ENCODE data around the gene BCL2L1. TPM values are rescaled to one million over a fixed set of nuclear protein-coding genes. Genes with fewer than 3 reads are reported as not detected.
A peak's percentile ranks its signal among the peaks of the same experiment; 100 is the strongest.

The BCL2L1 gene
- total RNA-seq, 4 donors from 2014 or later = 105 to 138 (median 119) TPM

DNA sequence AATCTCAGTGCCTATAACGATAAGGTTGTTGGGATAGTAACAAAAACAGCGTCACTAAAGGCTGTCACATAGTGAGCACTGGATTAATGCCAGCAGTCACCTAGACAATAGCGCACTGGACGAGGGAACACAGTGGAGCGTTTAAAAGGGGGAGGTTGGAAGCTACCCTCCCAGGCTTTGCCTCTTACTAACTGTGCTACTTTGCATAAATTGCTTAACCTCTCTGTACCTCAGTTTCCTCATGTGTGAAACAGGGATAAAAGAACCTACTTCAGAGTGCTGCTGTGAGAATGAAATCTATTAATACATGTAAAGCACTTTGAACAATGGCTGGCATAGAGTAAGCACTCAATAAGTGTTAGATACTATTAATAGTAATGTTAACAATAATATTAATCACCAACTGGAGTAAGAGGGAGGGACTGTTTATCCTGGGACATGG, 10.5 kb downstream of the BCL2L1 start:
- H3K4me3 ChIP-seq = no peak overlapping the region
- WGBS, 2 donors = 26 to 29% methylated on average over 5 of the region's 5 CpGs
- TF ChIP-seq POLR2A (IDR thresholded peaks at IDR 0.05) = no peak
- no peak for TF ChIP-seq EP300 (IDR thresholded peaks at IDR 0.05)
- no peaks in the 10 kb centered on the region for H3K27me3 ChIP-seq
- peak in 1 of 2 donors; percentile 60 for DNase-seq (ENCODE audit: low spot score in 2 of 2)
- H3K36me3 ChIP-seq = peaks cover 0 to 26% (median 0%) of the 10 kb centered on the region in 3 donors
- H3K27ac ChIP-seq = peak overlapping the region; percentile 90 to 100 (median 100)
- peaks cover 5 to 93% (median 82%) of the 10 kb centered on the region in 4 donors for H3K4me1 ChIP-seq
- no peaks in the 10 kb centered on the region for H3K9me3 ChIP-seq

DNA sequence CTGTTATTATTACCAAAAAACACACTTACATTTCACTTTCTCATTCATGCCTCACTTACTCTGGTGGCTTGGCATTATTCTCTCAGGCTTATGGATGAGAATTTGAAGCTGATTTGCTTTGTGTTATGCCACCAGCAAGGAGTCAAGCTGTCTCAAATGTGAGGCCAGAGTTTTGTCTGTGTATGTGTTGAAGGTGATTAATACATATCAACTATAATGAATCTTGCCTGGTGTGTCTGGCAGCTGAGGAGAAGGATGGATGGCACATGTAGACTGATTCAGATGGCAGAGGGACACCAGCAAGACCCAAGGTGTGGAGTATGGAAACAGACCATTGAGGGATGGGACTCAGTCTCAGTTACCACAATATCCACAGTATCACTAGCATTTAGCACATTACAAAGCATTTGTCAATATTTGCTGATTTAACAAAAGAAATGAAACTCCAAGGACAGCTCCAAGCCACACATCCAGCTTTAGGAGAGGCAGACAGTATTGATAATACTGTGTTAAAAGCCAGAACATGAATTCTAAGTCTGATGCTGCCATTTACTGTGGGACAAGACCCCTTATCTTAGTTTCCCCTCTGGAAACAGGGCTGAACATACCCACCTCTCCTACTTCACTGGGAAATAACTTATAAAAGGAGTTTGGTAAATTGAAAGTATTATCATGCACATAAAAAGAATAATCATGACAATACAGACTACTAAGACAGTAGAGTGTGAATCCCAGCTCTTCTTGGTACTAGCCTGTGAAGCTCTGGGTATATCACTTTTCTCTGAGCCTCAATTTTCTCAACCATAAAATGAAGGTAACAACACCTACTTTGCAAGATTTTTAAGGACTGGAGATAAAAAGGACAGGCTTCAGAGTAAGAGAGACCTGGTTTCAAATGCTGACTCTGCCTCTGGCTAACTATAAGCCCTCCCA, 11.2 kb downstream of the BCL2L1 start:
- DNase-seq (ENCODE audit: low spot score in 2 of 2) = no peak
- Histone ChIP-seq H3K4me3 (no peak overlapping the region), H3K36me3 (peaks cover 0 to 33% (median 0%) of the 10 kb centered on the region in 3 donors), H3K4me1 (peaks cover 5 to 93% (median 80%) of the 10 kb centered on the region in 4 donors), H3K27ac (peak overlapping the region; percentile 90 to 100 (median 100)), H3K9me3 (no peaks in the 10 kb centered on the region), H3K27me3 (no peaks in the 10 kb centered on the region)
- TF ChIP-seq, protein P1, sequence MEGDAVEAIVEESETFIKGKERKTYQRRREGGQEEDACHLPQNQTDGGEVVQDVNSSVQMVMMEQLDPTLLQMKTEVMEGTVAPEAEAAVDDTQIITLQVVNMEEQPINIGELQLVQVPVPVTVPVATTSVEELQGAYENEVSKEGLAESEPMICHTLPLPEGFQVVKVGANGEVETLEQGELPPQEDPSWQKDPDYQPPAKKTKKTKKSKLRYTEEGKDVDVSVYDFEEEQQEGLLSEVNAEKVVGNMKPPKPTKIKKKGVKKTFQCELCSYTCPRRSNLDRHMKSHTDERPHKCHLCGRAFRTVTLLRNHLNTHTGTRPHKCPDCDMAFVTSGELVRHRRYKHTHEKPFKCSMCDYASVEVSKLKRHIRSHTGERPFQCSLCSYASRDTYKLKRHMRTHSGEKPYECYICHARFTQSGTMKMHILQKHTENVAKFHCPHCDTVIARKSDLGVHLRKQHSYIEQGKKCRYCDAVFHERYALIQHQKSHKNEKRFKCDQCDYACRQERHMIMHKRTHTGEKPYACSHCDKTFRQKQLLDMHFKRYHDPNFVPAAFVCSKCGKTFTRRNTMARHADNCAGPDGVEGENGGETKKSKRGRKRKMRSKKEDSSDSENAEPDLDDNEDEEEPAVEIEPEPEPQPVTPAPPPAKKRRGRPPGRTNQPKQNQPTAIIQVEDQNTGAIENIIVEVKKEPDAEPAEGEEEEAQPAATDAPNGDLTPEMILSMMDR (IDR thresholded peaks at IDR 0.05) = no peak
- no peak for TF ChIP-seq EP300 (IDR thresholded peaks at IDR 0.05)
- TF ChIP-seq POLR2A (IDR thresholded peaks at IDR 0.05) = no peak

DNA sequence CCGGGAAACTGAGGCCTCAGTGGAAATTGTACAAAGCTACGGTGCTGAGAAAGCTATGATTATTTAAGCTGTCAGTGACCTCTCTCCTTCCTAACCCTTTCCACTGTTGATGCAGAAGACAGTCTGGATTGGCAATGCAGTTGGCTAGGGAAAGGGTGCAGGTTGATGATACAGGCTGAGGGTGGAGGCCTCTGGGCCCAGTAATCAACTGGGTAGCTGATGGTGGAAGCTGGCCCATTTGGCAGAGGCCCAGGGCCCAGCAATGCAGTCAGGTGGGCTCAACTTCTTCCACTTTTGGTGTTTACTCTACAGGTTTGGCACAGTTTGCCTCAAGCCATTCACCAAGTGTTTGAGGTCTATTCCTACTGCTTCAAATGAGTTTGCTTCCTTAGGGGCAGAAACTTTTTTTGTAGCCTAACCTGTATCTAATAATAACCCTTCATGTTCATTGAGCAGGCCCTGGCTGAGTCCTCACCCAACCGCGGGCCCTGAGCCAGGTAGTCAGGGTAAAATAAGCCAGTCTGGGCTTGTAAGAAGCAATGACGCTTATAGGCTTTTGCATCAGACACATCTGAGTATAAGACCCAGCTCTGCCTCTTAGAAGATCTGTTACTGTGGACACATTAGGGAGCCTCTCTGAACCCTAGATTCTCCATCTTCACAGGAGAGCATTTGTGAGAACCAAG, 12.1 kb downstream of the BCL2L1 start:
- Histone ChIP-seq H3K36me3 (peaks cover 0 to 41% (median 0%) of the 10 kb centered on the region in 3 donors), H3K4me1 (peaks cover 5 to 93% (median 80%) of the 10 kb centered on the region in 4 donors), H3K9me3 (no peaks in the 10 kb centered on the region), H3K4me3 (no peak overlapping the region), H3K27ac (peak overlapping the region; percentile 90 to 100 (median 100)), H3K27me3 (no peaks in the 10 kb centered on the region)
- WGBS, 2 donors = 80 to 88% methylated on average over 5 of the region's 5 CpGs
- TF ChIP-seq, protein P1 (IDR thresholded peaks at IDR 0.05) = no peak
- TF ChIP-seq EP300 (IDR thresholded peaks at IDR 0.05) (no peak), POLR2A (IDR thresholded peaks at IDR 0.05) (no peak)
- DNase-seq (ENCODE audit: low spot score in 2 of 2) = no peak

DNA sequence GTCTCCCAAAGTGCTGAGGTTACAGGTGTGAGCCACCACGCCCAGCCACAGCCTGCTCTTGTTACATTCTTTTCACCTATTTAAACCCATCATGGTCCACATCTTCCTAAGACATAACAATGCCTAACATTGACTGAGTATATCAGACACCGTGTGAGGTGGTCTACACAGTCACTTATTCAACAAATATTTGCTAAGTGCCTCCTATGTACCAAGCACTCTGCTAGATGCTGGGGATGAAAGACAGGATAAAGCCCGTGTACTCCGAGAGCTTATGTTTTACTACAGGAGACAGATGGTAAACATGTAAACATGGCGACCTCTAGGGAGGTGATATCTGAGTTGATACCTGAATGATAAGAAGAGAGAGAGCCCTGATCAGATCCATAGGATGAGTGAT, 12.7 kb downstream of the BCL2L1 start:
- no peak for DNase-seq (ENCODE audit: low spot score in 2 of 2)
- no peak for TF ChIP-seq POLR2A (IDR thresholded peaks at IDR 0.05)
- TF ChIP-seq EP300 (IDR thresholded peaks at IDR 0.05) = no peak
- TF ChIP-seq, protein P1 (IDR thresholded peaks at IDR 0.05) = no peak
- H3K4me1 ChIP-seq = peaks cover 9 to 93% (median 83%) of the 10 kb centered on the region in 4 donors
- peak overlapping the region; percentile 90 to 100 (median 100) for H3K27ac ChIP-seq
- H3K36me3 ChIP-seq = peaks cover 0 to 42% (median 0%) of the 10 kb centered on the region in 3 donors
- H3K4me3 ChIP-seq = no peak overlapping the region
- no peaks in the 10 kb centered on the region for H3K27me3 ChIP-seq
- 84 to 87% methylated on average over 5 of the region's 5 CpGs for WGBS, 2 donors
- H3K9me3 ChIP-seq = no peaks in the 10 kb centered on the region

DNA sequence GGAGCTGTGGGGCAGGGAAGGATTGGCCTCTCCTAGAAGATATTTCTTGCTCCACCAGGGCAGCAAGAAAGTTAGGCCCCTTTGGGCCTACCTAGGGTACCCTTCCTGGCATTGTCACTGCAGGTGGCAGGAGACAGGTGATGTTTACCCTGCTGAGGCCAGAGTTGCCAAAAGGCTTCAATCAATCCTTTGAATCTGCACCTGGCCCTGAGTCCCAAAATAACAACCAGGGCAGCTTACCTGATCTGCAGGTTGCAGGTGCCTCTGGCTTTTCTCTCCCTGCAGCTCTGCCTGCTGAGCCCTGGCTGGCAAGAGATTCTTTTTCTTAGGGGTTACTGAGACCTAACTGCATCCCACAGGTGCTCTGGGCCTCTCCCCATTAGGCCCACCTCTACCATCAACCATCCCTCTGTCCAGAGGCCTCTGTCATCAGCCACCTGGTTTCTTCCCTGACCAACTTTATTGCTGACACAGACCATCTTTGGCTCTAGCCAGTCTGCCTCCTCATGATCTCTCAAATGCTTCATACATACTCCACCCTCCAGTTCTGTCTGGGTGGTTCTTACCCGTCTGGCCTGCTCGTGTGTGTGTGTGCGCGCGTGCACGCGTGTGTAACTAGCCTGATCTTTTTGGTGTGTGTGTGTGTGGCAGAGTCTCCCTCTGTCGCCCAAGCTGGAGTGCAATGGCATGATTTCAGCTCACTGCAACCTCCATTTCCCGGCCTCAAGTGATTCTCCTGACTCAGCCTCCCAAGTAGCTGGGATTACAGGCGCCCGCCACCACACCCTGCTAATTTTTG, 13.7 kb downstream of the BCL2L1 start:
- Histone ChIP-seq H3K36me3 (peaks cover 0 to 41% (median 0%) of the 10 kb centered on the region in 3 donors), H3K27ac (peak overlapping the region; percentile 34 to 100 (median 82)), H3K4me1 (peaks cover 7 to 93% (median 80%) of the 10 kb centered on the region in 4 donors), H3K9me3 (no peaks in the 10 kb centered on the region), H3K27me3 (no peaks in the 10 kb centered on the region), H3K4me3 (no peak overlapping the region)
- no peak for TF ChIP-seq EP300 (IDR thresholded peaks at IDR 0.05)
- TF ChIP-seq POLR2A (IDR thresholded peaks at IDR 0.05) = no peak
- TF ChIP-seq, protein P1 (IDR thresholded peaks at IDR 0.05) = no peak
- no peak for DNase-seq (ENCODE audit: low spot score in 2 of 2)
- 89 to 94% methylated on average over 11 of the region's 11 CpGs for WGBS, 2 donors

Data from tibial nerve (tissue), 4 donors.